Activated CD4-positive, alpha-beta memory T cell treated with anti-CD3 and anti-CD28 coated beads, Interleukin-2, amount 10 ng/mL, durations not matched to agents 7 days and 5 days (primary cell): Measurements from ENCODE around the gene PSME4. TPM values are rescaled to one million over a fixed set of nuclear protein-coding genes. Genes with fewer than 3 reads are reported as not detected.
"Not testable (repeated sequence)": the region's sequence is repeated elsewhere in the genome, so short reads cannot be mapped to it uniquely, and the experiment has no call there.

Source experiments
- CTCF ChIA-PET: fragments of 350-600 bp; sonication (Branson Sonifier 250); formaldehyde crosslinking; loops from one replicate; lab custom pipeline; 2021; ENCODE audit warnings: antibody characterized with exemption, inconsistent platforms; lab: Charles Lee
- POLR2A ChIA-PET: fragments of 350-600 bp; sonication (Branson Sonifier 250); formaldehyde crosslinking; loops from one replicate; lab custom pipeline; 2021; ENCODE audit warnings: antibody characterized with exemption; lab: Charles Lee
- DNase-seq: peaks from one replicate; pipeline ENCODE4 v3.0.0-alpha.2; 2020
- H3K27ac Mint-ChIP-seq: one replicate; pipeline ENCODE4 v1.8.0; 2021; ENCODE audit warnings: mild to moderate bottlenecking, mixed read lengths
- H3K27me3 Mint-ChIP-seq: one replicate; pipeline ENCODE4 v1.8.0; 2021; ENCODE audit warnings: mixed read lengths
- H3K36me3 Mint-ChIP-seq: one replicate; pipeline ENCODE4 v1.8.0; 2021; ENCODE audit warnings: low read depth, mixed read lengths
- H3K4me1 Mint-ChIP-seq: one replicate; pipeline ENCODE4 v1.8.0; 2021; ENCODE audit warnings: mixed read lengths
- H3K4me3 Mint-ChIP-seq: one replicate; pipeline ENCODE4 v1.8.0; 2021; ENCODE audit warnings: mild to moderate bottlenecking, mixed read lengths
- H3K9me3 Mint-ChIP-seq: one replicate; pipeline ENCODE4 v1.8.0; 2021; ENCODE audit warnings: mixed read lengths
- total RNA-seq, 2 experiments: library from RNA; stranded (reverse); gene quantifications; one replicate each; pipeline ENCODE4 v1.2.3, GENCODE V29; 2021

Gene PSME4
- total RNA-seq, 2 experiments from 2014 or later: 47.4 to 47.8 TPM

DNA sequence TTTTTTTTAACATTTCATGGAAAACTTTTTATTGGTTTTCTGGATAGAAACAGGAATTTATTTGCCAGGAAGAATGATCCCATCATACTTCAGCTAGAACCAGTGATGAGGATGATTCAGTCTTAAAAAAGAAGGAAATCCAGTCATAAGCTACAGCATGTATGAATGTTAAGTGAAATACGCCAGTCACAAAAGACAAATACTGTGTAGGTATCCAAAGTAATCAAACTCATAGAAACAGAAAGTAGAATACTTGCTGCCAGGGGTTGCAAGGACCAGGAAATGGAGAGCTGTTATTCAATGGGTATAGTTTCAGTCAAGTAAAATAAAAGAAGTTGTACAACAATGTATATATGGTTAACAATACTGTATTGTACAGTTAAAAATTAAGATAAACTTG lies 21.3 kb downstream of the PSME4 start:
- H3K4me1 Mint-ChIP-seq: peaks cover 16% of the 10 kb centered on the region
- H3K36me3 Mint-ChIP-seq: peaks cover 32% of the 10 kb centered on the region
- no peak for DNase-seq
- H3K27me3 Mint-ChIP-seq: no peaks in the 10 kb centered on the region
- ChIA-PET CTCF (interaction anchor here (0.7 kb wide), 1 partner anchor 453 kb away, joined by 4 read pairs; no protein-coding TSS in a partner anchor), POLR2A (no interaction called here)
- H3K27ac Mint-ChIP-seq: no peak overlapping the region
- H3K9me3 Mint-ChIP-seq: no peaks in the 10 kb centered on the region
- no peak overlapping the region for H3K4me3 Mint-ChIP-seq

- DNase-seq: no peak
- no peak overlapping the region for H3K27ac Mint-ChIP-seq
- ChIA-PET CTCF (no interaction called here), POLR2A (interaction anchor here (1.1 to 1.7 kb wide), 2 partner anchors 20 to 25 kb away, joined by 3 to 12 read pairs; partner anchors contain the start of gene PSME4)
- H3K27me3 Mint-ChIP-seq: no peaks in the 10 kb centered on the region
- H3K4me1 Mint-ChIP-seq: peaks cover 15% of the 10 kb centered on the region
- H3K4me3 Mint-ChIP-seq: no peak overlapping the region
- no peaks in the 10 kb centered on the region for H3K9me3 Mint-ChIP-seq
- peaks cover 39% of the 10 kb centered on the region for H3K36me3 Mint-ChIP-seq
Measured at GRCh38 chr2:53945538-53945937, 25.3 kb downstream of the PSME4 start.

GRCh38 chr2:53944542-53944941 lies 26.3 kb downstream of the PSME4 start:
- no peak overlapping the region for H3K4me3 Mint-ChIP-seq
- no peak overlapping the region for H3K27ac Mint-ChIP-seq
- no peaks in the 10 kb centered on the region for H3K9me3 Mint-ChIP-seq
- CTCF ChIA-PET: interaction anchor here (0.6 kb wide), 1 partner anchor 42 kb away, joined by 3 read pairs; no protein-coding TSS in a partner anchor
- POLR2A ChIA-PET: interaction anchor here (1.7 kb wide), 1 partner anchor 26 kb away, joined by 12 read pairs; the partner anchor contains the start of gene PSME4
- no peaks in the 10 kb centered on the region for H3K27me3 Mint-ChIP-seq
- H3K4me1 Mint-ChIP-seq: peaks cover 11% of the 10 kb centered on the region
- peaks cover 44% of the 10 kb centered on the region for H3K36me3 Mint-ChIP-seq
- no peak for DNase-seq

DNA sequence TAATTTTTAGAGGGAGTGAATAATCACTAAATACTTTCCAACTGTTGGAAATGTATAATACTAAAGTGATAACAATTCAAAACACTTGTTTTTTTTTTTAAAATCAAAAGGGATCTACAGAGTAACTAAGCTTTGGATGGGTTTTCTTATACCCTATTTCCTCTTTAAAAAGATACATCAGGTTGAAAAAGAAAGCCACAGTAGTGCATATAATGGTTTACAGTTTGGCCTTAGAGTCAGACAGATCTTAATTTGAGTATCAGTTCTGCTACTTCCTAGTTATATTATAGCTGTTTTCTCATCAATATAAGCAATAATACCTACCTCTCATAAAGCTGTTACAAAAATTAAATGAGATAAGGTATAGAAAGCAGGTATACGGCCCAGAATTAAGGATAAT lies 28.5 kb downstream of the PSME4 start:
- Mint-ChIP-seq H3K27me3 (no peaks in the 10 kb centered on the region), H3K4me1 (peaks cover 7% of the 10 kb centered on the region), H3K36me3 (peaks cover 41% of the 10 kb centered on the region), H3K9me3 (no peaks in the 10 kb centered on the region), H3K27ac (no peak overlapping the region), H3K4me3 (no peak overlapping the region)
- no peak for DNase-seq
- ChIA-PET POLR2A (no interaction called here), CTCF (interaction anchor here (1.8 kb wide), 1 partner anchor 164 kb away, joined by 5 read pairs; no protein-coding TSS in a partner anchor)

GRCh38 chr2:53941749-53942148 lies 29.0 kb downstream of the PSME4 start:
- no peak for DNase-seq
- CTCF ChIA-PET: interaction anchor here (1.8 kb wide), 1 partner anchor 165 kb away, joined by 5 read pairs; no protein-coding TSS in a partner anchor
- Mint-ChIP-seq H3K27ac (no peak overlapping the region), H3K4me1 (peaks cover 7% of the 10 kb centered on the region), H3K27me3 (no peaks in the 10 kb centered on the region), H3K4me3 (no peak overlapping the region), H3K36me3 (peaks cover 41% of the 10 kb centered on the region), H3K9me3 (no peaks in the 10 kb centered on the region)
- POLR2A ChIA-PET: no interaction called here

GRCh38 chr2:53939656-53940055 lies 31.1 kb downstream of the PSME4 start:
- H3K27me3 Mint-ChIP-seq: no peaks in the 10 kb centered on the region
- ChIA-PET CTCF (no interaction called here), POLR2A (no interaction called here)
- no peaks in the 10 kb centered on the region for H3K4me1 Mint-ChIP-seq
- H3K36me3 Mint-ChIP-seq: peaks cover 36% of the 10 kb centered on the region
- H3K27ac Mint-ChIP-seq: no peak overlapping the region
- DNase-seq: no peak
- no peak overlapping the region for H3K4me3 Mint-ChIP-seq
- H3K9me3 Mint-ChIP-seq: no peaks in the 10 kb centered on the region

- H3K4me3 Mint-ChIP-seq: no peak overlapping the region
- no peak overlapping the region for H3K27ac Mint-ChIP-seq
- H3K27me3 Mint-ChIP-seq: no peaks in the 10 kb centered on the region
- no peak for DNase-seq
- ChIA-PET CTCF (no interaction called here), POLR2A (no interaction called here)
- H3K36me3 Mint-ChIP-seq: peaks cover 41% of the 10 kb centered on the region
- H3K9me3 Mint-ChIP-seq: no peaks in the 10 kb centered on the region
- H3K4me1 Mint-ChIP-seq: no peaks in the 10 kb centered on the region
Measured at GRCh38 chr2:53938904-53939303, 31.9 kb downstream of the PSME4 start.

GRCh38 chr2:53933329-53933728 lies 37.5 kb downstream of the PSME4 start:
- H3K4me1 Mint-ChIP-seq: no peaks in the 10 kb centered on the region
- CTCF ChIA-PET: no interaction called here
- H3K4me3 Mint-ChIP-seq: no peak overlapping the region
- peaks cover 61% of the 10 kb centered on the region for H3K36me3 Mint-ChIP-seq
- no peak overlapping the region for H3K27ac Mint-ChIP-seq
- H3K27me3 Mint-ChIP-seq: no peaks in the 10 kb centered on the region
- no peak for DNase-seq
- POLR2A ChIA-PET: no interaction called here
- no peaks in the 10 kb centered on the region for H3K9me3 Mint-ChIP-seq

- POLR2A ChIA-PET, DNase-seq, H3K27me3 Mint-ChIP-seq, H3K9me3 Mint-ChIP-seq, H3K27ac Mint-ChIP-seq, H3K4me1 Mint-ChIP-seq, CTCF ChIA-PET, H3K4me3 Mint-ChIP-seq: not testable (repeated sequence)
- H3K36me3 Mint-ChIP-seq: peaks cover 63% of the 10 kb centered on the region
Measured at GRCh38 chr2:53926321-53926720, 44.5 kb downstream of the PSME4 start.

GRCh38 chr2:53913721-53914120 lies 57.1 kb downstream of the PSME4 start:
- Mint-ChIP-seq H3K27me3 (no peaks in the 10 kb centered on the region), H3K27ac (peak overlapping the region; percentile 69), H3K4me3 (no peak overlapping the region), H3K36me3 (peaks cover 27% of the 10 kb centered on the region), H3K9me3 (no peaks in the 10 kb centered on the region), H3K4me1 (peaks cover 9% of the 10 kb centered on the region)
- ChIA-PET CTCF (interaction anchor here (0.8 kb wide), 1 partner anchor 202 kb away, joined by 3 read pairs; the partner anchor contains the start of gene ACYP2), POLR2A (interaction anchor here (1.4 kb wide), 1 partner anchor 57 kb away, joined by 4 read pairs; the partner anchor contains the start of gene PSME4)
- peak; percentile 57 for DNase-seq

DNA sequence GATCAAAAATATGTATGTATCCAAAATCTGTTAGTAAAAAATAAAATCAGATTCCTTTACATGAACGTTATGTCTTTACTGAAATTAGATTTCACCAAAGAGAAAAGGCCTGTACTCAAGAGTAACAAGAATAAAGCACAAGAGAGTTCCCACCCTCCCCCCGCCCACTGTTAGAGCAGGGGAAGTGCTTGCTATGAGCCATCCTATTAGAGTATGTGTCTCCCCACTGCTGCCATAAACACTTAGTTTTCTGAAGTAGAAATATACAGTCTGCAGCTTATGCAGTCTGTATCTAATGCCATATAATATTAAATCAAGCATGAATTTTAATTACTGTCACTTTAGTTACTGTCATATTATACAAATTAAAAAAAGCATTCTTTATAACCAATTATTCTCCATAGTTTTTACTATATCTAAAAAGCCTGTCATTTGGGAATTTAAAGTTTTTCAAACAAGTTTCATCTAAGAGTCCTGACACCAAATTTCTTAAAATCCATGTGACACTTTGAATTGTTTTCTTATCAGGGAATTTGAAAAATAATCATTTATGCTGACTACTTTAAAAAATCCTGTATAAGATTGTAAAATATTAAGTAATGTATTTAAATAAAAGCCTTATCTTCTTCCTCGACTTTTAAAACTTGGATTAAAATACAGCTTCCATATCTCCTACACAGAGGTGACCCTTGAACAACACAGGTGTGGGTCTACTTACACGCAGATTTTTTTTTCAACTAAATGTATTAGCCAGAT lies 59.2 kb downstream of the PSME4 start:
- H3K36me3 Mint-ChIP-seq: peaks cover 37% of the 10 kb centered on the region
- ChIA-PET POLR2A (no interaction called here), CTCF (interaction anchor here (1.1 kb wide), 1 partner anchor 11 kb away, joined by 3 read pairs; no protein-coding TSS in a partner anchor)
- H3K9me3 Mint-ChIP-seq: no peaks in the 10 kb centered on the region
- no peak overlapping the region for H3K4me3 Mint-ChIP-seq
- H3K4me1 Mint-ChIP-seq: peaks cover 9% of the 10 kb centered on the region
- no peaks in the 10 kb centered on the region for H3K27me3 Mint-ChIP-seq
- no peak for DNase-seq
- H3K27ac Mint-ChIP-seq: no peak overlapping the region

GRCh38 chr2:53907582-53907981 lies 63.2 kb downstream of the PSME4 start:
- CTCF ChIA-PET: no interaction called here
- Mint-ChIP-seq H3K4me3 (no peak overlapping the region), H3K27me3 (no peaks in the 10 kb centered on the region), H3K9me3 (no peaks in the 10 kb centered on the region), H3K27ac (no peak overlapping the region), H3K36me3 (peaks cover 45% of the 10 kb centered on the region), H3K4me1 (no peaks in the 10 kb centered on the region)
- no peak for DNase-seq
- POLR2A ChIA-PET: no interaction called here

GRCh38 chr2:53905396-53905795 lies 65.4 kb downstream of the PSME4 start:
- Mint-ChIP-seq H3K4me1 (no peaks in the 10 kb centered on the region), H3K9me3 (no peaks in the 10 kb centered on the region), H3K4me3 (no peak overlapping the region), H3K36me3 (peaks cover 56% of the 10 kb centered on the region), H3K27ac (no peak overlapping the region), H3K27me3 (no peaks in the 10 kb centered on the region)
- ChIA-PET POLR2A (no interaction called here), CTCF (no interaction called here)
- no peak for DNase-seq
